Erythroblast (primary cell): ENCODE results near the gene EXOC1.

ENCODE experiments used
- GATA1 ChIP-seq: IDR thresholded peaks from 2 replicates; pipeline ENCODE4 v1.6.1; 2011; ENCODE audit warnings: low read depth, mild to moderate bottlenecking, control low read depth, low read length, moderate library complexity
- POLR2A ChIP-seq: IDR thresholded peaks from 2 replicates; pipeline ENCODE4 v1.6.1; 2011; ENCODE audit warnings: mild to moderate bottlenecking, low read length

GRCh38 chr4:55824865-55825264 is 28.6 kb upstream of the EXOC1 start:
- TF ChIP-seq POLR2A (no peak), GATA1 (no peak)
